ENCODE data around the gene CTBP1.

Gene CTBP1

DNA sequence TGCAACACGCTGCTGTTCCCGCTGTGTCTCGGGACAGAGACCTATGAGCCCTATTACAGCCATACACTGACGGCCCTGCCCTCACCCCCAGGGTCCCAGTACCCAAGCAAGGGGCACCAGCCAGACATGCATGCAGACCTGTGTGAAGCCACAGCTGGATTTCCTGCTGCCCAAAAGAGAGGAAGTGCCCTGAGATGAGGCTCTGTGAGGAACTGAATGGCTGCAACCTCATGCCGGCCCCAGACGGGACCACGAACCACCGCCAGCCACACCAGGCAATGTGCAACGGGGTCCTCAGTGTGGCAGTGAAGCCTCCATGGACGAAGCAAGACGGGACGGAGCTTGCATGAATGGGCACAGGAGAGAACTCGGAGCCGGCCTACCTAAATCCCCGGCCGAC is 21.1 kb downstream of the CTBP1 start:
- no peak for TF ChIP-seq CEBPB (IDR thresholded peaks at IDR 0.05)

DNA sequence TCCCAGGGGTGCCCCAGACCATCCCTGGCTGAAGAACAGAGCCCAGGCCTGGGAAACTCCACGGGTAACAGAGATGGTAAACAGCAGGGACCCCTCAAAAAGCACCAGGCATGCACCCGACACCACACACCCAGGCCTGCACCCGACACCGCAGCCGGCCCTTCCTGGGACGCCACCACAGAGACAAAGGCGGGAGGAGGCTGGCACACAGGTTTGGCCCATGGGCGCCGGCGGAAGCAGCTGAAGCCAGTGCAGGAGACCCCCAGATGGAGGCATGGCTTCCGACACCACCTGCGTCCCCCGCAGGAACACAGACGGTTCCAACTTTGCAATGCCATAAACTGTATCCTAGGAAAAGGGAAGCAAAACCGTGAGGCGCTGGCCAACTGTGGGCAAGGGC is 22.3 kb downstream of the CTBP1 start:
- TF ChIP-seq EP300 (IDR thresholded peaks at IDR 0.05; ENCODE audit: borderline replicate concordance) (no peak), ZBTB7A (IDR thresholded peaks at IDR 0.05; ENCODE audit: low read depth) (no peak), CEBPB (IDR thresholded peaks at IDR 0.05) (no peak), RAD21 (IDR thresholded peaks at IDR 0.05; ENCODE audit: low read depth) (no peak), FOXM1 (IDR thresholded peaks at IDR 0.05; ENCODE audit: borderline replicate concordance, low read depth) (no peak), TAF1 (IDR thresholded peaks at IDR 0.05; ENCODE audit: low read depth) (no peak), TCF12 (IDR thresholded peaks at IDR 0.05; ENCODE audit: low read depth) (no peak), YY1 (IDR thresholded peaks at IDR 0.05; ENCODE audit: low read depth) (no peak), CREB1 (IDR thresholded peaks at IDR 0.05; ENCODE audit: low read depth) (no peak), TEAD4 (IDR thresholded peaks at IDR 0.05) (no peak), NFIC (IDR thresholded peaks at IDR 0.05) (no peak), EGR1 (IDR thresholded peaks at IDR 0.05) (no peak)
- TF ChIP-seq, protein P1, sequence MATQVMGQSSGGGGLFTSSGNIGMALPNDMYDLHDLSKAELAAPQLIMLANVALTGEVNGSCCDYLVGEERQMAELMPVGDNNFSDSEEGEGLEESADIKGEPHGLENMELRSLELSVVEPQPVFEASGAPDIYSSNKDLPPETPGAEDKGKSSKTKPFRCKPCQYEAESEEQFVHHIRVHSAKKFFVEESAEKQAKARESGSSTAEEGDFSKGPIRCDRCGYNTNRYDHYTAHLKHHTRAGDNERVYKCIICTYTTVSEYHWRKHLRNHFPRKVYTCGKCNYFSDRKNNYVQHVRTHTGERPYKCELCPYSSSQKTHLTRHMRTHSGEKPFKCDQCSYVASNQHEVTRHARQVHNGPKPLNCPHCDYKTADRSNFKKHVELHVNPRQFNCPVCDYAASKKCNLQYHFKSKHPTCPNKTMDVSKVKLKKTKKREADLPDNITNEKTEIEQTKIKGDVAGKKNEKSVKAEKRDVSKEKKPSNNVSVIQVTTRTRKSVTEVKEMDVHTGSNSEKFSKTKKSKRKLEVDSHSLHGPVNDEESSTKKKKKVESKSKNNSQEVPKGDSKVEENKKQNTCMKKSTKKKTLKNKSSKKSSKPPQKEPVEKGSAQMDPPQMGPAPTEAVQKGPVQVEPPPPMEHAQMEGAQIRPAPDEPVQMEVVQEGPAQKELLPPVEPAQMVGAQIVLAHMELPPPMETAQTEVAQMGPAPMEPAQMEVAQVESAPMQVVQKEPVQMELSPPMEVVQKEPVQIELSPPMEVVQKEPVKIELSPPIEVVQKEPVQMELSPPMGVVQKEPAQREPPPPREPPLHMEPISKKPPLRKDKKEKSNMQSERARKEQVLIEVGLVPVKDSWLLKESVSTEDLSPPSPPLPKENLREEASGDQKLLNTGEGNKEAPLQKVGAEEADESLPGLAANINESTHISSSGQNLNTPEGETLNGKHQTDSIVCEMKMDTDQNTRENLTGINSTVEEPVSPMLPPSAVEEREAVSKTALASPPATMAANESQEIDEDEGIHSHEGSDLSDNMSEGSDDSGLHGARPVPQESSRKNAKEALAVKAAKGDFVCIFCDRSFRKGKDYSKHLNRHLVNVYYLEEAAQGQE (IDR thresholded peaks at IDR 0.05; ENCODE audit: low read depth), result no peak
- TF ChIP-seq, protein P2, sequence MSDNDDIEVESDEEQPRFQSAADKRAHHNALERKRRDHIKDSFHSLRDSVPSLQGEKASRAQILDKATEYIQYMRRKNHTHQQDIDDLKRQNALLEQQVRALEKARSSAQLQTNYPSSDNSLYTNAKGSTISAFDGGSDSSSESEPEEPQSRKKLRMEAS (IDR thresholded peaks at IDR 0.05), result no peak
- TF ChIP-seq, protein P3, sequence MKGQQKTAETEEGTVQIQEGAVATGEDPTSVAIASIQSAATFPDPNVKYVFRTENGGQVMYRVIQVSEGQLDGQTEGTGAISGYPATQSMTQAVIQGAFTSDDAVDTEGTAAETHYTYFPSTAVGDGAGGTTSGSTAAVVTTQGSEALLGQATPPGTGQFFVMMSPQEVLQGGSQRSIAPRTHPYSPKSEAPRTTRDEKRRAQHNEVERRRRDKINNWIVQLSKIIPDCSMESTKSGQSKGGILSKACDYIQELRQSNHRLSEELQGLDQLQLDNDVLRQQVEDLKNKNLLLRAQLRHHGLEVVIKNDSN (IDR thresholded peaks at IDR 0.05), result no peak

DNA sequence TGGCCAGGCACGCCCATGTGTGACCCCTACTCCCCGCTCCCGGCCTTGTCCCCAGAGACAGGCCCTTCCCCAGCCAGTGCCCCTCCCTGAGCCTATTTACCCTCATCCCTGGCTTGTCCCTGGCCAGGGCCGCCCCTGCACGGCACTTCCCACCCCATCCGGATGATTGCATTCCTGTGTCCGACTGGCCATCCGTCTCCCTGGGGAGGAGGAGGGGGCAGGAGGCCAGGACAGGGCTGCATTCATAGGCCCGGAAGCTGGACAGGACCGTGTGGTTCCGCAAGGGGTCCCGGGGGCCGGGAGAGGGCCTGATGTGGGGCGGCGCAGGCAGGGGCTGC is 22.8 kb downstream of the CTBP1 start:
- TF ChIP-seq TEAD4 (IDR thresholded peaks at IDR 0.05) (no peak), ZBTB7A (IDR thresholded peaks at IDR 0.05; ENCODE audit: low read depth) (no peak), FOXM1 (IDR thresholded peaks at IDR 0.05; ENCODE audit: borderline replicate concordance, low read depth) (no peak), TAF1 (IDR thresholded peaks at IDR 0.05; ENCODE audit: low read depth) (no peak), EP300 (IDR thresholded peaks at IDR 0.05; ENCODE audit: borderline replicate concordance) (no peak), EGR1 (IDR thresholded peaks at IDR 0.05) (no peak), RAD21 (IDR thresholded peaks at IDR 0.05; ENCODE audit: low read depth) (no peak), NFIC (IDR thresholded peaks at IDR 0.05) (no peak), CEBPB (IDR thresholded peaks at IDR 0.05) (no peak)
- TF ChIP-seq, protein P1 (IDR thresholded peaks at IDR 0.05; ENCODE audit: low read depth), result no peak
- TF ChIP-seq, protein P2 (IDR thresholded peaks at IDR 0.05), result no peak

DNA sequence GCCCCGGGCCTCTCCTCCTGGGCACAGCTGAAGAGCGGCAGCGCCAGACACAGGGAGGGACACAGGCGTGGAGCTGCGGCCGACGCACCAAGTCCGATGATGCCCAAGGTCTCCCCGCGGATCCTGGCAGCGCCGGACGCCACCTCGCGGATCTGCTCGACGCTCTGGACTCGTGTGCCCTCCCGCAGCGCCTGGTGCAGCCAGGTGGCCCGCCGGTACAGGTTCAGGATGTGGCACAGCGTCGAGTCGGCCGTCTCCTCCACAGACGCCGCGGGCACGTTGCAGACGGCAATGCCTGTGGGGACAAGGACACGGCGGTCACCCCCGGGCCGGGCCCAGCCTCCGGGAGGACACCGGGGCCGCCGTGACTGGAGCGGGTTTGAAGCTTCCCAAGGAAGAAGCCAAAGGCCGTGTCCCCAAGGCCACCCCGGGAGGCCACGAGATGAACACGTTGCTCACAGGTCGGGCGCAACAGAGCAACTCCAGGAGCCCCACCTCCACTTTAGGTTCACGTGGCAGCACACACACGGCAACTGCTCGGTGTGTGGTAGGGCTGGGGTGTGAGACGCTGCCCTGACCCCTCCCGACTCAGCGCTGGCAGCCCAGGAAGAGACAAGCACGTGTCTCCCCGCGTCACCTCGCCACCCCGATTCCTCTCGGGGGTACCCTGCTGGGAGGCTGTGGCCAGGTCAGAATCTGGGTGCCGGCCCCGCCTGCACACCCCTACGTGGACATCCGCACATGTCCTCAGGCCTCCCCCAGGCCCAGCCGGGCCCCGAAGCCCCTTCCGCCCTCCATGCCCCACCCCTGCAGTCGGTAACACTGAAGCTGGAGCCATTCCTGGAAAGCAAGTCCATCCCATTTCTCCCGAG is 23.4 kb downstream of the CTBP1 start:
- TF ChIP-seq YY1 (IDR thresholded peaks at IDR 0.05; ENCODE audit: low read depth), result no peak
- TF ChIP-seq CEBPB (IDR thresholded peaks at IDR 0.05), result no peak
- TF ChIP-seq CREB1 (IDR thresholded peaks at IDR 0.05; ENCODE audit: low read depth), result no peak
- TF ChIP-seq, protein P2 (IDR thresholded peaks at IDR 0.05), result no peak
- no peak for TF ChIP-seq TEAD4 (IDR thresholded peaks at IDR 0.05)
- TF ChIP-seq TAF1 (IDR thresholded peaks at IDR 0.05; ENCODE audit: low read depth), result no peak
- no peak for TF ChIP-seq TCF12 (IDR thresholded peaks at IDR 0.05; ENCODE audit: low read depth)
- TF ChIP-seq ZBTB7A (IDR thresholded peaks at IDR 0.05; ENCODE audit: low read depth), result no peak

DNA sequence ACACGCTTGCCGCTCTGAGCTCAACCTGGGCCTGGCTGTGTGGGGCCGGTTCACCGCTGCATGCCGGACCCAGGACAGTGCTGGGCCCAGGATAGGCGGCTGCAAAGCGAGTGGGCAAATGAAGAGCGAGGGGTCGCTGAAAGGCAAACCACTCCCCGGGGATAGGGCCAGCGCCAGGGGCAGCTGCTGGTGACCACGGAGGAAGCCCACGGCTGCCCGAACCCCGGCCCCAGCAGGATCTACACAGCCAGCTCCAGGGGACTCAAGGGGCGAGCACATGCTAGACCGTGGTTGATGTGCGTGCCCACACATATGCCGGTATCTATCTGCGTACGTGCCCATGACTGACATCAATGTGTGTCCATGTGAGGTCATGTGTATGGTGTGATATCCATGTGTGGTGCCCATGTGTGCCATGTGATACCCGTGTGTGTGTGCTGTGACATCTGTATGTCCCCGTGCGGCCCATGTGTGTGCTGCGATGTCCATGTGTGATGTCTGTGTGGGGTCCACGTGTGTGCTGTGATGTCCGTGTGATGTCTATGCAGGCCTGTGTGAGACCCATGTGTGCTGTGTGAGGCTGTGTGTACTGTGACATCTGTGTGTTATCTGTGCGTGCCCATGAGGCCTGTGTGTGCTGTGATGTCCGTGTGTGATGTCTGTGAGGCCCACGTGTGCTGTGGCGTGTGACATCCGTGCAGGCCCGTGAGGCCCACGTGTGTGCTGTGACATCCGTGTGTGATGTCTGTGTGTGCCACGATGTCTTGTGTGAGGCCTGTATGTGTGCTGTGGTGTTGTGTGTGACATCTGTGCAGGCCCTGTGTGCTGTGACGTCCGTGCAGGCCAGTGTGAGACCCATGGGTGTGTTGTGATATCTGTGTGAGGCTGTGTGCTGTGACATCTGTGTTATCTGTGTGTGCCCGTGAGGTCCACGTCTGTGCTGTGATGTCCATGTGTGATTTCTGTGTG is 24.8 kb downstream of the CTBP1 start:
- TF ChIP-seq, protein P1 (IDR thresholded peaks at IDR 0.05; ENCODE audit: low read depth), result no peak
- TF ChIP-seq TAF1 (IDR thresholded peaks at IDR 0.05; ENCODE audit: low read depth) (no peak), NFIC (IDR thresholded peaks at IDR 0.05) (no peak), ZBTB7A (IDR thresholded peaks at IDR 0.05; ENCODE audit: low read depth) (no peak), CREB1 (IDR thresholded peaks at IDR 0.05; ENCODE audit: low read depth) (no peak), EGR1 (IDR thresholded peaks at IDR 0.05) (no peak), RAD21 (IDR thresholded peaks at IDR 0.05; ENCODE audit: low read depth) (no peak), EP300 (IDR thresholded peaks at IDR 0.05; ENCODE audit: borderline replicate concordance) (no peak), FOXM1 (IDR thresholded peaks at IDR 0.05; ENCODE audit: borderline replicate concordance, low read depth) (no peak), YY1 (IDR thresholded peaks at IDR 0.05; ENCODE audit: low read depth) (no peak), TEAD4 (IDR thresholded peaks at IDR 0.05) (no peak), CEBPB (IDR thresholded peaks at IDR 0.05) (no peak), TCF12 (IDR thresholded peaks at IDR 0.05; ENCODE audit: low read depth) (no peak)
- TF ChIP-seq, protein P2 (IDR thresholded peaks at IDR 0.05), result no peak
- TF ChIP-seq, protein P3 (IDR thresholded peaks at IDR 0.05), result no peak
